GM12878 (cell line): ENCODE measurements around the gene ZBTB39. TPM values are rescaled to one million over a fixed set of nuclear protein-coding genes. Genes with fewer than 3 reads are reported as not detected.
A peak's percentile ranks its signal among the peaks of the same experiment; 100 is the strongest.

Source experiments
- BHLHE40 ChIP-seq, 2 experiments: fragments of 450-650 bp in 1 of 2; IDR thresholded peaks; 2 replicates each; pipeline ENCODE4 v1.6.1; 2011 to 2017; ENCODE audit warnings: low read depth in 2 of 2, borderline replicate concordance in 1 of 2, improper control_type of control experiment in 1 of 2, low read length in 1 of 2, mild to moderate bottlenecking in 1 of 2
- CHD4 ChIP-seq: fragments of 200-600 bp; sonication (generic); IDR thresholded peaks from 2 replicates; pipeline ENCODE4 v1.6.1; 2016; ENCODE audit warnings: mild to moderate bottlenecking
- DPF2 ChIP-seq: fragments of 450-650 bp; IDR thresholded peaks from 2 replicates; pipeline ENCODE4 v1.6.1; 2017; ENCODE audit warnings: mild to moderate bottlenecking
- FOXM1 ChIP-seq: IDR thresholded peaks from 2 replicates; pipeline ENCODE4 v1.6.1; 2012; ENCODE audit warnings: low read depth, mild to moderate bottlenecking, inconsistent platforms, low read length, moderate library complexity
- HDAC6 ChIP-seq: fragments of 200-600 bp; sonication (generic); IDR thresholded peaks from one replicate; pipeline ENCODE4 v1.8.0; 2017; ENCODE audit warnings: antibody characterized with exemption; ENCODE audit not compliant: unreplicated experiment
- HSF1 ChIP-seq: fragments of 150-350 bp; IDR thresholded peaks from 2 replicates; pipeline ENCODE4 v1.6.1; 2014; ENCODE audit warnings: mild to moderate bottlenecking, low read depth, low read length
- IRF4 ChIP-seq: IDR thresholded peaks from 2 replicates; pipeline ENCODE4 v1.6.1; 2011; ENCODE audit warnings: low read depth, low read length
- KDM1A ChIP-seq: fragments of 200-600 bp; sonication (generic); IDR thresholded peaks from 2 replicates; pipeline ENCODE4 v1.6.1; 2016; ENCODE audit warnings: borderline replicate concordance
- LARP7 ChIP-seq: fragments of 450-650 bp; IDR thresholded peaks from 2 replicates; pipeline ENCODE4 v1.6.1; 2017; ENCODE audit warnings: mild to moderate bottlenecking
- MTA3 ChIP-seq: IDR thresholded peaks from 2 replicates; pipeline ENCODE4 v1.6.1; 2012; ENCODE audit warnings: low read length, inconsistent platforms, borderline replicate concordance
- PRDM15 ChIP-seq: fragments of 450-650 bp; formaldehyde crosslinking; IDR thresholded peaks from 2 replicates; pipeline ENCODE4 v1.4.0; 2020; ENCODE audit warnings: mild to moderate bottlenecking, moderate library complexity
- RCOR1 ChIP-seq: conservative IDR thresholded peaks from 2 replicates; pipeline ENCODE4 v1.6.1; 2012; ENCODE audit warnings: low read depth, low read length, improper control_type of control experiment
- SMAD5 ChIP-seq: IDR thresholded peaks from 2 replicates; pipeline ENCODE4 v1.6.1; 2016; ENCODE audit warnings: antibody characterized with exemption, low read depth
- SMARCA5 ChIP-seq: fragments of 450-650 bp; IDR thresholded peaks from 2 replicates; pipeline ENCODE4 v1.6.1; 2017; ENCODE audit warnings: mild to moderate bottlenecking
- SRF ChIP-seq, 2 experiments: IDR thresholded peaks; 2 replicates each; pipeline ENCODE4 v1.6.1; 2011; ENCODE audit warnings: low read depth in 2 of 2, low read length in 2 of 2, mild to moderate bottlenecking in 1 of 2, moderate library complexity in 1 of 2
- TCF12 ChIP-seq: IDR thresholded peaks from 2 replicates; pipeline ENCODE4 v1.6.1; 2011; ENCODE audit warnings: low read depth, mild to moderate bottlenecking, low read length
- TCF3 ChIP-seq: IDR thresholded peaks from 2 replicates; pipeline ENCODE4 v1.6.1; 2012; ENCODE audit warnings: low read depth, mild to moderate bottlenecking, low read length, borderline replicate concordance; ENCODE audit not compliant: insufficient read depth
- USF1 ChIP-seq: IDR thresholded peaks from 2 replicates; pipeline ENCODE4 v1.6.1; 2011; ENCODE audit warnings: borderline replicate concordance, low read depth, mild to moderate bottlenecking, moderate library complexity, mixed read lengths, low read length; ENCODE audit not compliant: insufficient read depth; ENCODE audit errors: extremely low read length
- ZNF207 ChIP-seq: fragments of 450-650 bp; IDR thresholded peaks from 2 replicates; pipeline ENCODE4 v1.6.1; 2014; ENCODE audit warnings: antibody characterized with exemption, mild to moderate bottlenecking, borderline replicate concordance
- ZNF24 ChIP-seq: fragments of 450-650 bp; IDR thresholded peaks from 2 replicates; pipeline ENCODE4 v1.6.1; 2017; ENCODE audit warnings: antibody characterized with exemption, mild to moderate bottlenecking
- polyA plus RNA-seq, 11 experiments: library from polyadenylated mRNA; depleted of rRNA in 4 of 11; unstranded in 6 of 11; stranded (reverse) in 5 of 11; fragments of >200 nt; fragmentation: Nextera tagmentation in 4 of 11; fragmentation: Illumina TruSeq in 1 of 11; extraction: Ambion mirVana in 4 of 11; extraction: Trizol in 1 of 11; gene quantifications; 1 replicate in 1 of 11; 2 replicates in 10 of 11; pipeline versions ENCODE4 v1.2.1 to v1.2.3, GENCODE V29; 2011 to 2016; ENCODE audit warnings: inconsistent platforms in 2 of 11, missing spikeins in 2 of 11, low read depth in 1 of 11
- total RNA-seq, 4 experiments: library from RNA; depleted of rRNA in 3 of 4; stranded (reverse); fragments of >200 nt in 3 of 4; fragmentation: Illumina TruSeq in 1 of 4; extraction: Trizol in 1 of 4; gene quantifications; 2 replicates each; pipeline versions ENCODE4 v1.2.1 to v1.2.3, GENCODE V29; 2013 to 2021
- TF ChIP-seq, protein P1 (sequence below): IDR thresholded peaks from 2 replicates; pipeline ENCODE4 v1.6.1; 2012; ENCODE audit warnings: low read length, inconsistent platforms
- TF ChIP-seq, protein P2 (sequence below): fragments of 450-650 bp; IDR thresholded peaks from 2 replicates; pipeline ENCODE4 v1.6.1; 2016; ENCODE audit warnings: mild to moderate bottlenecking

The ZBTB39 gene
- total and polyA plus RNA-seq, 10 of the 15 experiments (the other 5 are each of a cell fraction or from before 2014, with no cell fraction given): 0.88 to 6.8 (median 4.4) TPM

GRCh38 chr12:57005980-57006808 lies at the start of gene ZBTB39 (continued):
- no peak for TF ChIP-seq PRDM15 (CRISPR knock-in tag)
- no peak for TF ChIP-seq TCF12
- TF ChIP-seq DPF2: no peak
- no peak for TF ChIP-seq HSF1
- no peak for TF ChIP-seq KDM1A
- no peak for TF ChIP-seq USF1
- no peak for TF ChIP-seq MTA3
- TF ChIP-seq, protein P1, sequence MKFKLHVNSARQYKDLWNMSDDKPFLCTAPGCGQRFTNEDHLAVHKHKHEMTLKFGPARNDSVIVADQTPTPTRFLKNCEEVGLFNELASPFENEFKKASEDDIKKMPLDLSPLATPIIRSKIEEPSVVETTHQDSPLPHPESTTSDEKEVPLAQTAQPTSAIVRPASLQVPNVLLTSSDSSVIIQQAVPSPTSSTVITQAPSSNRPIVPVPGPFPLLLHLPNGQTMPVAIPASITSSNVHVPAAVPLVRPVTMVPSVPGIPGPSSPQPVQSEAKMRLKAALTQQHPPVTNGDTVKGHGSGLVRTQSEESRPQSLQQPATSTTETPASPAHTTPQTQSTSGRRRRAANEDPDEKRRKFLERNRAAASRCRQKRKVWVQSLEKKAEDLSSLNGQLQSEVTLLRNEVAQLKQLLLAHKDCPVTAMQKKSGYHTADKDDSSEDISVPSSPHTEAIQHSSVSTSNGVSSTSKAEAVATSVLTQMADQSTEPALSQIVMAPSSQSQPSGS: no peak
- TF ChIP-seq BHLHE40 (IDR thresholded peaks at IDR 0.05; ENCODE audit: borderline replicate concordance in 1 of 2, low read depth in 2 of 2, low read length in 1 of 2): no peak; a peak in 2 of 4 replicates
- no peak for TF ChIP-seq ZNF207
- peak in 1 of 2 experiments; percentile 1; a peak in 1 of 4 replicates for TF ChIP-seq SRF (IDR thresholded peaks at IDR 0.05; ENCODE audit: low read depth in 2 of 2, low read length in 2 of 2)
- peak; percentile 56; the same call in 1 of the 2 replicates for TF ChIP-seq SMARCA5
- no peak for TF ChIP-seq HDAC6
- TF ChIP-seq, protein P2, sequence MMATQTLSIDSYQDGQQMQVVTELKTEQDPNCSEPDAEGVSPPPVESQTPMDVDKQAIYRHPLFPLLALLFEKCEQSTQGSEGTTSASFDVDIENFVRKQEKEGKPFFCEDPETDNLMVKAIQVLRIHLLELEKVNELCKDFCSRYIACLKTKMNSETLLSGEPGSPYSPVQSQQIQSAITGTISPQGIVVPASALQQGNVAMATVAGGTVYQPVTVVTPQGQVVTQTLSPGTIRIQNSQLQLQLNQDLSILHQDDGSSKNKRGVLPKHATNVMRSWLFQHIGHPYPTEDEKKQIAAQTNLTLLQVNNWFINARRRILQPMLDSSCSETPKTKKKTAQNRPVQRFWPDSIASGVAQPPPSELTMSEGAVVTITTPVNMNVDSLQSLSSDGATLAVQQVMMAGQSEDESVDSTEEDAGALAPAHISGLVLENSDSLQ: no peak
- TF ChIP-seq RCOR1: no peak
- TF ChIP-seq SMAD5: no peak
- peak; percentile 72 for TF ChIP-seq FOXM1
- TF ChIP-seq ZNF24: no peak
- TF ChIP-seq LARP7: 0 out of 2 replicates have a peak, but pooled peaks have one; percentile 63
- no peak for TF ChIP-seq CHD4
- TF ChIP-seq TCF3: no peak
- no peak for TF ChIP-seq IRF4
